GM13977 (cell line): ENCODE results near the gene ALDH1L1.

Source experiments
- DNase-seq: peaks from one replicate; pipeline ENCODE4 v3.0.0; 2012; ENCODE audit warnings: low spot score
- CTCF ChIP-seq: IDR thresholded peaks from 2 replicates; pipeline ENCODE4 v1.5.1; 2012; ENCODE audit warnings: mild to moderate bottlenecking, control low read depth; ENCODE audit not compliant: insufficient read depth; ENCODE audit errors: extremely low read depth, missing control alignments
- in situ Hi-C: fragments of 300-500 bp; cut with MboI; formaldehyde crosslinking; loops from one replicate; pipeline ENCODE4 v1.12.0; 2022; ENCODE audit warnings: low sequenced_read_pairs, low pct_unique_long_range_greater_than_20kb, mixed read lengths, inconsistent platforms; ENCODE audit not compliant: unreplicated experiment

Gene ALDH1L1

GRCh38 chr3:126180477-126181397 lies at the start of gene ALDH1L1:
Gene ALDH1L1 (minus strand): TSS chr3:126180586. CDS start chr3:126160979, 19,607 bp downstream.
- TF ChIP-seq CTCF, result no peak
- in situ Hi-C loops, result no loop called here
- DNase-seq, result no peak

- DNase-seq, result no peak
- TF ChIP-seq CTCF, result no peak
- in situ Hi-C loops, result no loop called here
Observed at GRCh38 chr3:126226374-126226773, 46.0 kb upstream of the ALDH1L1 start.

GRCh38 chr3:126216416-126216815 lies 36.0 kb upstream of the ALDH1L1 start:
- DNase-seq, result no peak
- in situ Hi-C loops, result no loop called here
- no peak for TF ChIP-seq CTCF

GRCh38 chr3:126213379-126214028 lies 33.1 kb upstream of the ALDH1L1 start:
- TF ChIP-seq CTCF, result no peak
- in situ Hi-C loops, result no loop called here
- DNase-seq, result no peak

GRCh38 chr3:126212620-126213378 lies 32.4 kb upstream of the ALDH1L1 start:
- TF ChIP-seq CTCF, result peak; percentile 5
- DNase-seq, result peak; percentile 37
- in situ Hi-C loops, result no loop called here

- DNase-seq, result no peak
- in situ Hi-C loops, result no loop called here
- no peak for TF ChIP-seq CTCF
Observed at GRCh38 chr3:126212250-126212619, 31.8 kb upstream of the ALDH1L1 start.
